ENCODE measurements around the gene RAB31.

DNA sequence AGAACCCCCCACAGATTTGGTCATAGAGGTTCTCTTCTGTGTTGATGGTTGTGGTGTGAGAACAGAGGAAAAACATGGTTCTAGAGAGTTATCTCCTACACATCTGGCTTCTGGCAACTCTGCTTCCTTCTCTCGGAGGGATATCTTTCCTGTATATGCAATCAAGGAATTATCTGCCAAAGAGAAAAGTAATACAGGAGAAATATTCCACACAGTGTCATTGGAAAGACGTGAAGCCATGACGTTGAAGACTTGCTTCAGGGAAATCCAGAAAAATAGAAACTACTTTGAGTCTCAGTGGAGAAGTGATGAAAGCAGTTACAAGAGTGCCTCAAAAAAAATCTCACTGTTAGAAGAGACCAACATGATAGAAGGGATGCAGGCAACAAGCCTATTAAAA, 78.5 kb downstream of the RAB31 start:
- TF ChIP-seq, protein P1, sequence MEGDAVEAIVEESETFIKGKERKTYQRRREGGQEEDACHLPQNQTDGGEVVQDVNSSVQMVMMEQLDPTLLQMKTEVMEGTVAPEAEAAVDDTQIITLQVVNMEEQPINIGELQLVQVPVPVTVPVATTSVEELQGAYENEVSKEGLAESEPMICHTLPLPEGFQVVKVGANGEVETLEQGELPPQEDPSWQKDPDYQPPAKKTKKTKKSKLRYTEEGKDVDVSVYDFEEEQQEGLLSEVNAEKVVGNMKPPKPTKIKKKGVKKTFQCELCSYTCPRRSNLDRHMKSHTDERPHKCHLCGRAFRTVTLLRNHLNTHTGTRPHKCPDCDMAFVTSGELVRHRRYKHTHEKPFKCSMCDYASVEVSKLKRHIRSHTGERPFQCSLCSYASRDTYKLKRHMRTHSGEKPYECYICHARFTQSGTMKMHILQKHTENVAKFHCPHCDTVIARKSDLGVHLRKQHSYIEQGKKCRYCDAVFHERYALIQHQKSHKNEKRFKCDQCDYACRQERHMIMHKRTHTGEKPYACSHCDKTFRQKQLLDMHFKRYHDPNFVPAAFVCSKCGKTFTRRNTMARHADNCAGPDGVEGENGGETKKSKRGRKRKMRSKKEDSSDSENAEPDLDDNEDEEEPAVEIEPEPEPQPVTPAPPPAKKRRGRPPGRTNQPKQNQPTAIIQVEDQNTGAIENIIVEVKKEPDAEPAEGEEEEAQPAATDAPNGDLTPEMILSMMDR (IDR thresholded peaks at IDR 0.05), result no peak
- TF ChIP-seq POLR2A (IDR thresholded peaks at IDR 0.05), result no peak
- TF ChIP-seq EP300 (IDR thresholded peaks at IDR 0.05), result no peak

Measured in tibial nerve (tissue), 4 donors.